Stimulated activated CD4-positive, alpha-beta T cell treated with anti-CD3 and anti-CD28 coated beads, Interleukin-1b, Interleukin-23, amount 100 ng/mL, for 4 hours (primary cell): ENCODE measurements around the gene TUBGCP6.
"Not testable (repeated sequence)": the region's sequence is repeated elsewhere in the genome, so short reads cannot be mapped to it uniquely, and the experiment has no call there.

Experiments
- DNase-seq, 2 donors: peaks; one replicate each; pipeline ENCODE4 v3.0.0-alpha.2; 2020; ENCODE audit warnings: low read depth in 2 of 2

The TUBGCP6 gene

GRCh38 chr22:50278956-50279619 is 34.3 kb upstream of the TUBGCP6 start:
- DNase-seq, result no peak

GRCh38 chr22:50278461-50278860 is 33.6 kb upstream of the TUBGCP6 start:
- DNase-seq, result no peak

GRCh38 chr22:50277761-50278160 is 32.9 kb upstream of the TUBGCP6 start:
- DNase-seq, result no peak

- DNase-seq, result no peak
These were observed 31.3 kb upstream of the TUBGCP6 start for GRCh38 chr22:50276143-50276542.

GRCh38 chr22:50275181-50276055 is 30.6 kb upstream of the TUBGCP6 start:
- DNase-seq, result no peak

GRCh38 chr22:50274771-50275170 is 29.9 kb upstream of the TUBGCP6 start:
- DNase-seq, result no peak

- peak in 1 of 2 donors; percentile 29 for DNase-seq
These were observed 29.5 kb upstream of the TUBGCP6 start for GRCh38 chr22:50274311-50274710.

- DNase-seq, result not testable (repeated sequence)
These were observed 29.0 kb upstream of the TUBGCP6 start for GRCh38 chr22:50273781-50274180.

- DNase-seq, result not testable (repeated sequence)
These were observed 28.5 kb upstream of the TUBGCP6 start for GRCh38 chr22:50273352-50273751.

GRCh38 chr22:50272044-50272802 is 27.4 kb upstream of the TUBGCP6 start:
- no peak for DNase-seq

- peak; percentile 43 to 65 for DNase-seq
These were observed 26.7 kb upstream of the TUBGCP6 start for GRCh38 chr22:50271519-50271970.

- DNase-seq, result peak; percentile 49 to 58
These were observed 26.0 kb upstream of the TUBGCP6 start for GRCh38 chr22:50270666-50271394.

- peak; percentile 62 to 73 for DNase-seq
These were observed 25.3 kb upstream of the TUBGCP6 start, which contains the start of gene MAPK11 for GRCh38 chr22:50269970-50270665. Gene MAPK11, minus strand, starts transcription at chr22:50270380. Its CDS starts 88 bp downstream, at chr22:50270292.

GRCh38 chr22:50269573-50269969 is 24.7 kb upstream of the TUBGCP6 start:
- no peak for DNase-seq

- DNase-seq, result no peak
These were observed 23.9 kb upstream of the TUBGCP6 start for GRCh38 chr22:50268655-50269113.

- peak; percentile 42 to 56 for DNase-seq
These were observed 23.0 kb upstream of the TUBGCP6 start for GRCh38 chr22:50267591-50268390.

GRCh38 chr22:50266994-50267393 is 22.2 kb upstream of the TUBGCP6 start:
- DNase-seq, result no peak

- DNase-seq, result no peak
These were observed 20.3 kb upstream of the TUBGCP6 start for GRCh38 chr22:50264946-50265669.

GRCh38 chr22:50264104-50264745 is 19.4 kb upstream of the TUBGCP6 start:
- no peak for DNase-seq
